ENCODE data around the gene GALNT9. TPM values are rescaled to one million over a fixed set of nuclear protein-coding genes. Genes with fewer than 3 reads are reported as not detected.
A peak's percentile ranks its signal among the peaks of the same experiment; 100 is the strongest.

GALNT9 gene
- total RNA-seq, 1 donor from 2014 or later = 2.1 TPM

GRCh38 chr12:132278401-132279183 is 50.8 kb downstream of the GALNT9 start:
- Histone ChIP-seq H3K79me2 (ENCODE audit: insufficient read depth, low read length) (no peaks in the 10 kb centered on the region), H3K27ac (ENCODE audit: low read depth, low read length) (no peak overlapping the region), H2AFZ (ENCODE audit: low read depth, low read length) (no peak overlapping the region), H4K20me1 (ENCODE audit: insufficient read depth, low read length) (no peaks in the 10 kb centered on the region), H3K4me3 (ENCODE audit: insufficient read depth, low read depth, low read length) (no peak overlapping the region), H3K27me3 (ENCODE audit: insufficient read depth, low read length) (peaks cover 15% of the 10 kb centered on the region), H3K36me3 (ENCODE audit: insufficient read depth, low read length) (no peaks in the 10 kb centered on the region), H3K4me2 (ENCODE audit: low read length) (no peak overlapping the region), H3K4me1 (ENCODE audit: insufficient read depth, low read length) (no peaks in the 10 kb centered on the region), H3K9me3 (ENCODE audit: insufficient read depth, low read depth, low read length) (no peaks in the 10 kb centered on the region), H3K9ac (ENCODE audit: low read length) (no peak overlapping the region)
- FAIRE-seq (no peak), DNase-seq (ENCODE audit: low read depth) (no peak)
- Mint-ChIP-seq H3K4me3 (ENCODE audit: unreplicated experiment) (no peak overlapping the region), H3K9me3 (ENCODE audit: unreplicated experiment) (no peaks in the 10 kb centered on the region), H3K36me3 (ENCODE audit: low read depth, unreplicated experiment) (no peaks in the 10 kb centered on the region), H3K27ac (ENCODE audit: unreplicated experiment) (no peak overlapping the region), H3K4me1 (ENCODE audit: low read depth, unreplicated experiment) (peaks cover 8% of the 10 kb centered on the region), H3K27me3 (ENCODE audit: low read depth, unreplicated experiment) (peaks cover 28% of the 10 kb centered on the region)
- TF ChIP-seq CTCF (IDR thresholded peaks at IDR 0.05; ENCODE audit: insufficient read depth, low read depth, low read length) (no peak), EZH2 (IDR thresholded peaks at IDR 0.05; ENCODE audit: insufficient read depth, low read length) (no peak)

- Mint-ChIP-seq H3K4me1 (ENCODE audit: low read depth, unreplicated experiment) (peaks cover 8% of the 10 kb centered on the region), H3K36me3 (ENCODE audit: low read depth, unreplicated experiment) (no peaks in the 10 kb centered on the region), H3K27ac (ENCODE audit: unreplicated experiment) (no peak overlapping the region), H3K4me3 (ENCODE audit: unreplicated experiment) (no peak overlapping the region), H3K27me3 (ENCODE audit: low read depth, unreplicated experiment) (peaks cover 30% of the 10 kb centered on the region), H3K9me3 (ENCODE audit: unreplicated experiment) (no peaks in the 10 kb centered on the region)
- Histone ChIP-seq H3K36me3 (ENCODE audit: insufficient read depth, low read length) (no peaks in the 10 kb centered on the region), H3K4me1 (ENCODE audit: insufficient read depth, low read length) (no peaks in the 10 kb centered on the region), H3K27ac (ENCODE audit: low read depth, low read length) (no peak overlapping the region), H3K79me2 (ENCODE audit: insufficient read depth, low read length) (no peaks in the 10 kb centered on the region), H3K9me3 (ENCODE audit: insufficient read depth, low read depth, low read length) (no peaks in the 10 kb centered on the region), H2AFZ (ENCODE audit: low read depth, low read length) (no peak overlapping the region), H3K4me3 (ENCODE audit: insufficient read depth, low read depth, low read length) (no peak overlapping the region), H3K9ac (ENCODE audit: low read length) (no peak overlapping the region), H3K4me2 (ENCODE audit: low read length) (no peak overlapping the region), H4K20me1 (ENCODE audit: insufficient read depth, low read length) (no peaks in the 10 kb centered on the region), H3K27me3 (ENCODE audit: insufficient read depth, low read length) (peaks cover 15% of the 10 kb centered on the region)
- DNase-seq (ENCODE audit: low read depth) (no peak), FAIRE-seq (no peak)
- TF ChIP-seq CTCF (IDR thresholded peaks at IDR 0.05; ENCODE audit: insufficient read depth, low read depth, low read length) (no peak), EZH2 (IDR thresholded peaks at IDR 0.05; ENCODE audit: insufficient read depth, low read length) (no peak)
These were observed 51.4 kb downstream of the GALNT9 start for GRCh38 chr12:132277949-132278348.

- Mint-ChIP-seq H3K36me3 (ENCODE audit: low read depth, unreplicated experiment) (no peaks in the 10 kb centered on the region), H3K4me3 (ENCODE audit: unreplicated experiment) (no peak overlapping the region), H3K27me3 (ENCODE audit: low read depth, unreplicated experiment) (peaks cover 35% of the 10 kb centered on the region), H3K4me1 (ENCODE audit: low read depth, unreplicated experiment) (peaks cover 8% of the 10 kb centered on the region), H3K27ac (ENCODE audit: unreplicated experiment) (no peak overlapping the region), H3K9me3 (ENCODE audit: unreplicated experiment) (no peaks in the 10 kb centered on the region)
- Histone ChIP-seq H3K27me3 (ENCODE audit: insufficient read depth, low read length) (peaks cover 15% of the 10 kb centered on the region), H3K27ac (ENCODE audit: low read depth, low read length) (no peak overlapping the region), H3K9me3 (ENCODE audit: insufficient read depth, low read depth, low read length) (no peaks in the 10 kb centered on the region), H2AFZ (ENCODE audit: low read depth, low read length) (no peak overlapping the region), H3K36me3 (ENCODE audit: insufficient read depth, low read length) (no peaks in the 10 kb centered on the region), H4K20me1 (ENCODE audit: insufficient read depth, low read length) (no peaks in the 10 kb centered on the region), H3K4me1 (ENCODE audit: insufficient read depth, low read length) (no peaks in the 10 kb centered on the region), H3K4me2 (ENCODE audit: low read length) (no peak overlapping the region), H3K9ac (ENCODE audit: low read length) (no peak overlapping the region), H3K4me3 (ENCODE audit: insufficient read depth, low read depth, low read length) (no peak overlapping the region), H3K79me2 (ENCODE audit: insufficient read depth, low read length) (no peaks in the 10 kb centered on the region)
- peak; percentile 42 for TF ChIP-seq EZH2 (IDR thresholded peaks at IDR 0.05; ENCODE audit: insufficient read depth, low read length)
- no peak for TF ChIP-seq CTCF (IDR thresholded peaks at IDR 0.05; ENCODE audit: insufficient read depth, low read depth, low read length)
- FAIRE-seq (no peak), DNase-seq (ENCODE audit: low read depth) (no peak)
These were observed 51.9 kb downstream of the GALNT9 start for GRCh38 chr12:132277374-132277941.

All from astrocyte (in vitro differentiated cells and primary cell).